Stomach (tissue), 9 donors: Measurements from ENCODE around the gene COG5. TPM values are rescaled to one million over a fixed set of nuclear protein-coding genes. Genes with fewer than 3 reads are reported as not detected.
"Not testable (repeated sequence)": the region's sequence is repeated elsewhere in the genome, so short reads cannot be mapped to it uniquely, and the experiment has no call there.

ENCODE experiments used
- DNase-seq, 2 donors: peaks; one replicate each; pipeline versions ENCODE4 v3.0.0 to v3.0.0-alpha.2; 2013 to 2019
- H3K27ac ChIP-seq, 5 donors: fragments of 200-600 bp in 4 of 5; sonication (generic) in 4 of 5; one replicate each; pipeline ENCODE4 v1.5.1; 2013 to 2019; ENCODE audit warnings: mild to moderate bottlenecking in 1 of 5, moderate library complexity in 1 of 5
- H3K27me3 ChIP-seq, 3 donors: fragments of 200-600 bp; sonication (generic); one replicate each; pipeline ENCODE4 v1.5.1; 2017 to 2019; ENCODE audit warnings: mixed run types in 1 of 3
- H3K36me3 ChIP-seq, 4 donors: fragments of 200-600 bp; sonication (generic); 1 replicate in 3 of 4; 2 replicates in 1 of 4; pipeline ENCODE4 v1.5.1; 2016 to 2019
- H3K4me1 ChIP-seq, 4 donors: fragments of 200-600 bp; sonication (generic); one replicate each; pipeline ENCODE4 v1.5.1; 2016 to 2019
- H3K4me3 ChIP-seq, 4 donors: fragments of 200-600 bp; sonication (generic) in 3 of 4; one replicate each; pipeline ENCODE4 v1.5.1; 2016 to 2019; ENCODE audit warnings: mild to moderate bottlenecking in 1 of 4
- H3K9me3 ChIP-seq, 4 donors: fragments of 200-600 bp; sonication (generic); one replicate each; pipeline ENCODE4 v1.5.1; 2016 to 2019
- CTCF ChIP-seq, 7 experiments: fragments of 450-650 bp in 4 of 7; fragments of 200-600 bp in 3 of 7; sonication (generic) in 3 of 7; IDR thresholded peaks; one replicate each; pipeline ENCODE4 v1.5.1; 2016 to 2019; ENCODE audit warnings: antibody characterized with exemption in 7 of 7, control low read depth in 2 of 7, mild to moderate bottlenecking in 1 of 7
- EP300 ChIP-seq: sonication (generic); formaldehyde crosslinking; IDR thresholded peaks from one replicate; pipeline ENCODE4 v1.6.1; 2017; ENCODE audit warnings: antibody characterized with exemption
- POLR2A ChIP-seq, 4 donors: fragments of 450-650 bp; IDR thresholded peaks; one replicate each; pipeline ENCODE4 v1.6.1; 2016; ENCODE audit warnings: antibody characterized with exemption in 4 of 4, control low read depth in 2 of 4, mild to moderate bottlenecking in 1 of 4, moderate library complexity in 1 of 4
- POLR2AphosphoS5 ChIP-seq, 3 donors: sonication (generic); formaldehyde crosslinking; IDR thresholded peaks; one replicate each; pipeline ENCODE4 v1.6.1; 2016; ENCODE audit warnings: antibody characterized with exemption in 3 of 3
- WGBS, 5 donors: extraction: QIAGEN DNeasy Blood & Tissue Kit in 3 of 5; methylation state at CpG; one replicate each; pipeline versions ENCODE4 v1.1.5 to v1.1.7; 2013 to 2018; 5-methylcytosine and 5-hydroxymethylcytosine counted together
- intact Hi-C: fragments of 100-400 bp; cut with DNase I; formaldehyde crosslinking; loops from one replicate; pipeline ENCODE4 v1.15.1; 2023; ENCODE audit warnings: low total_unique reads
- polyA plus RNA-seq, 3 donors: library from polyadenylated mRNA; stranded (reverse); fragments of 200-250 nt; gene quantifications; one replicate each; pipeline ENCODE4 v1.2.3, GENCODE V29; 2013
- total RNA-seq, 5 donors: library from RNA; depleted of rRNA; stranded (reverse); fragments of >200 nt; gene quantifications; one replicate each; pipeline versions ENCODE4 v1.1.0 to v1.2.3, GENCODE V29; 2014 to 2016
- donor health status: healthy with polysubstance abuse.
- donor health status: Bipolar disorder and iron deficiency.
- donor health status: healthy.

Gene COG5
- total and polyA plus RNA-seq, 8 donors: 5.2 to 285 (median 17.1) TPM

- Histone ChIP-seq H3K4me1 (peaks cover 0 to 17% (median 0%) of the 10 kb centered on the region in 4 donors), H3K36me3 (peaks cover 7 to 67% (median 55%) of the 10 kb centered on the region in 4 donors), H3K9me3 (no peaks in the 10 kb centered on the region), H3K27me3 (no peaks in the 10 kb centered on the region), H3K27ac (no peak overlapping the region), H3K4me3 (no peak overlapping the region)
- DNase-seq: no peak
- TF ChIP-seq POLR2A (IDR thresholded peaks at IDR 0.05) (no peak), POLR2AphosphoS5 (IDR thresholded peaks at IDR 0.05) (no peak), CTCF (IDR thresholded peaks at IDR 0.05) (no peak), EP300 (no peak)
- 96 to 100% (median 98%) methylated on average over 1 of the region's 1 CpG for WGBS, 5 donors
- intact Hi-C loops: no loop called here
These were observed 11.8 kb downstream of the COG5 start for GRCh38 chr7:107551936-107552335.

- 95 to 100% (median 98%) methylated on average over 4 of the region's 4 CpGs for whole genome bisulfite sequencing, 5 donors
- no peak overlapping the region for H3K4me3 ChIP-seq
- H3K27me3 ChIP-seq: no peaks in the 10 kb centered on the region
- H3K9me3 ChIP-seq: peaks cover 0 to 16% (median 8%) of the 10 kb centered on the region in 4 donors
- no peaks in the 10 kb centered on the region for H3K4me1 ChIP-seq
- H3K27ac ChIP-seq: no peak overlapping the region
- DNase-seq: no peak
- peaks cover 24 to 75% (median 64%) of the 10 kb centered on the region in 4 donors for H3K36me3 ChIP-seq
- intact Hi-C loops: no loop called here
- TF ChIP-seq POLR2AphosphoS5 (IDR thresholded peaks at IDR 0.05) (no peak), CTCF (IDR thresholded peaks at IDR 0.05) (no peak), EP300 (no peak), POLR2A (IDR thresholded peaks at IDR 0.05) (no peak)
These were observed 18.7 kb downstream of the COG5 start for GRCh38 chr7:107544848-107545591.

GRCh38 chr7:107543338-107543993 is 20.3 kb downstream of the COG5 start:
- H3K4me3 ChIP-seq: no peak overlapping the region
- H3K27ac ChIP-seq: no peak overlapping the region
- intact Hi-C loops: no loop called here
- H3K27me3 ChIP-seq: no peaks in the 10 kb centered on the region
- TF ChIP-seq POLR2AphosphoS5 (IDR thresholded peaks at IDR 0.05) (no peak), CTCF (IDR thresholded peaks at IDR 0.05) (no peak), EP300 (no peak), POLR2A (IDR thresholded peaks at IDR 0.05) (no peak)
- peaks cover 24 to 74% (median 68%) of the 10 kb centered on the region in 4 donors for H3K36me3 ChIP-seq
- H3K4me1 ChIP-seq: peaks cover 0 to under 1% (median 0%) of the 10 kb centered on the region in 4 donors
- H3K9me3 ChIP-seq: peaks cover 0 to 16% (median 8%) of the 10 kb centered on the region in 4 donors
- WGBS, 5 donors: 69 to 96% (median 94%) methylated on average over 2 to 5 of the region's 5 CpGs
- DNase-seq: no peak

- no peak for TF ChIP-seq EP300
- TF ChIP-seq CTCF (IDR thresholded peaks at IDR 0.05): no peak
- TF ChIP-seq POLR2AphosphoS5 (IDR thresholded peaks at IDR 0.05): peak in 1 of 3 donors; percentile 57
- TF ChIP-seq POLR2A (IDR thresholded peaks at IDR 0.05): no peak
- peak overlapping the region in 2 of 5 donors; percentile 9 to 39 for H3K27ac ChIP-seq
- intact Hi-C loops: no loop called here
- H3K9me3 ChIP-seq: no peaks in the 10 kb centered on the region
- H3K4me1 ChIP-seq: peaks cover 0 to 6% (median 2%) of the 10 kb centered on the region in 4 donors
- whole genome bisulfite sequencing, 5 donors: 17 to 53% (median 33%) methylated on average over 2 of the region's 2 CpGs
- no peak overlapping the region for H3K4me3 ChIP-seq
- H3K36me3 ChIP-seq: peaks cover 0 to 36% (median 31%) of the 10 kb centered on the region in 4 donors
- DNase-seq: peak; percentile 75 to 79
- H3K27me3 ChIP-seq: no peaks in the 10 kb centered on the region
These were observed 25.7 kb downstream of the COG5 start for GRCh38 chr7:107538001-107538400.

- H3K27me3 ChIP-seq, H3K9me3 ChIP-seq, DNase-seq, H3K4me3 ChIP-seq, H3K4me1 ChIP-seq, intact Hi-C loops: not testable (repeated sequence)
- WGBS, 5 donors: 75 to 92% (median 83%) methylated on average over 4 of the region's 4 CpGs
- peaks cover 0 to 29% (median 25%) of the 10 kb centered on the region in 4 donors for H3K36me3 ChIP-seq
- peak overlapping the region in 1 of 5 donors; percentile 9 for H3K27ac ChIP-seq
These were observed 26.5 kb downstream of the COG5 start for GRCh38 chr7:107537228-107537627.
